NCI-H2081 treated with DMSO at 0.1 percent for 48 hours (cell line): ENCODE measurements around the gene NRL.
A peak's percentile ranks its signal among the peaks of the same experiment; 100 is the strongest.

Experiments used
- DNase-seq: peaks from one replicate; lab custom pipeline; 2025; lab: John Stamatoyannopoulos, UW

NRL gene

GRCh38 chr14:24114532-24115421 lies at the start of gene NRL, which contains the start of gene DCAF11:
TSS of gene NRL (minus strand) at chr14:24114949. CDS start at chr14:24082848, 32,101 bp downstream.
TSS of gene DCAF11 (plus strand) at chr14:24114777. CDS start at chr14:24115595, 818 bp downstream.
- peak; percentile 99 for DNase-seq

- no peak for DNase-seq
Observed at GRCh38 chr14:24162093-24162492, 47.3 kb upstream of the NRL start.

- peak; percentile 64 for DNase-seq
Observed at GRCh38 chr14:24160850-24161804, 46.4 kb upstream of the NRL start, which contains the start of gene IRF9. TSS of gene IRF9 (plus strand) at chr14:24161265. CDS start at chr14:24162145, 880 bp downstream.

- no peak for DNase-seq
Observed at GRCh38 chr14:24160499-24160849, 45.7 kb upstream of the NRL start.

- no peak for DNase-seq
Observed at GRCh38 chr14:24159777-24160498, 45.2 kb upstream of the NRL start.

GRCh38 chr14:24157331-24157730 lies 42.6 kb upstream of the NRL start:
- DNase-seq, result no peak

GRCh38 chr14:24156840-24157239 lies 42.1 kb upstream of the NRL start:
- DNase-seq, result no peak

GRCh38 chr14:24155100-24155499 lies 40.4 kb upstream of the NRL start:
- DNase-seq, result no peak

GRCh38 chr14:24151404-24152080 lies 36.8 kb upstream of the NRL start:
- DNase-seq, result no peak

- DNase-seq, result no peak
Observed at GRCh38 chr14:24150993-24151392, 36.2 kb upstream of the NRL start.

GRCh38 chr14:24150567-24150966 lies 35.8 kb upstream of the NRL start:
- no peak for DNase-seq

GRCh38 chr14:24150061-24150460 lies 35.3 kb upstream of the NRL start:
- DNase-seq, result no peak

GRCh38 chr14:24149302-24149969 lies 34.7 kb upstream of the NRL start:
- no peak for DNase-seq

GRCh38 chr14:24147761-24148428 lies 33.1 kb upstream of the NRL start:
- DNase-seq, result no peak

GRCh38 chr14:24146978-24147760 lies 32.4 kb upstream of the NRL start, which contains the start of gene RNF31:
TSS of gene RNF31 (plus strand) at chr14:24147498. CDS start at chr14:24147699, 201 bp downstream.
- DNase-seq, result peak; percentile 90

- peak; percentile 71 for DNase-seq
Observed at GRCh38 chr14:24146453-24146977, 31.8 kb upstream of the NRL start, which contains the start of gene PSME2. TSS of gene PSME2 (minus strand) at chr14:24146610. CDS start at chr14:24146581, 29 bp downstream.

- no peak for DNase-seq
Observed at GRCh38 chr14:24145690-24146452, 31.1 kb upstream of the NRL start.

GRCh38 chr14:24145219-24145618 lies 30.5 kb upstream of the NRL start:
- DNase-seq, result no peak
